HG03439 (cell line): ENCODE measurements around the gene NPM3.

Source experiments
- ATAC-seq: cut with Tn5 transposase; IDR thresholded peaks from one replicate; pipeline ENCODE4 v1.9.1; 2021; ENCODE audit warnings: mild to moderate bottlenecking, moderate library complexity; ENCODE audit not compliant: unreplicated experiment

NPM3 gene

GRCh38 chr10:101760510-101760909 lies 22.7 kb downstream of the NPM3 start:
- no peak for ATAC-seq

GRCh38 chr10:101759309-101760247 lies 23.7 kb downstream of the NPM3 start:
- no peak for ATAC-seq

GRCh38 chr10:101758858-101759257 lies 24.4 kb downstream of the NPM3 start:
- ATAC-seq: no peak

GRCh38 chr10:101752241-101752640 lies 31.0 kb downstream of the NPM3 start:
- no peak for ATAC-seq

GRCh38 chr10:101749047-101750016 lies 33.9 kb downstream of the NPM3 start:
- ATAC-seq: no peak

GRCh38 chr10:101748496-101748895 lies 34.8 kb downstream of the NPM3 start:
- no peak for ATAC-seq

GRCh38 chr10:101745074-101745696 lies 38.1 kb downstream of the NPM3 start:
- ATAC-seq: no peak

GRCh38 chr10:101744267-101744666 lies 39.0 kb downstream of the NPM3 start:
- no peak for ATAC-seq

GRCh38 chr10:101741938-101742337 lies 41.3 kb downstream of the NPM3 start:
- ATAC-seq: no peak

GRCh38 chr10:101736666-101737065 lies 46.6 kb downstream of the NPM3 start:
- ATAC-seq: no peak

GRCh38 chr10:101732096-101732495 lies 51.1 kb downstream of the NPM3 start:
- ATAC-seq: no peak
